K562 (cell line): Measurements from ENCODE around the gene SLC24A4. TPM values are rescaled to one million over a fixed set of nuclear protein-coding genes. Genes with fewer than 3 reads are reported as not detected.

Experiments
- ATAC-seq: fragments of 200-7000 bp; cut with Tn5 transposase; 3 replicates; pipeline ENCODE4 v1.9.1; 2020; ENCODE audit warnings: moderate library complexity
- BruUV-seq: library from RNA; stranded (reverse); fragments of 400-500 nt; replicated peaks from 2 replicates; lab custom pipeline; 2021; lab: Mats Ljungman, UMichigan
- CTCF ChIA-PET: fragments of 300-600 bp; formaldehyde crosslinking; extraction: SDS; loops from one replicate; lab custom pipeline; 2021; ENCODE audit warnings: low intra/inter-chr PET ratio; lab: Yijun Ruan, JAX
- POLR2A ChIA-PET: fragments of 300-600, 350-650 bp; sonication (Branson Sonifier 250); formaldehyde crosslinking; extraction: SDS; loops from one replicate; lab custom pipeline; 2021; ENCODE audit warnings: antibody characterized with exemption, inconsistent platforms; lab: Yijun Ruan, JAX
- DNase-seq, 4 experiments: peaks; one replicate each; pipeline versions ENCODE4 v3.0.0 to v3.0.0-alpha.2; 2011 to 2018; ENCODE audit warnings: low spot score in 3 of 4, mixed read lengths in 3 of 4; ENCODE audit errors: extremely low read depth in 1 of 4
- FAIRE-seq: peaks from 2 replicates; lab custom pipeline; 2011; peaks lifted over from hg19 to GRCh38; lab: Jason Lieb, UNC
- H2AFZ ChIP-seq: 2 replicates; pipeline ENCODE4 v1.6.0; 2011; ENCODE audit warnings: low read depth, low read length, control low read depth, inconsistent platforms
- H3K27ac ChIP-seq: fragments of 200-600 bp; 3 replicates; pipeline ENCODE4 v1.8.0; 2011; ENCODE audit warnings: low read depth, mild to moderate bottlenecking, control low read depth, inconsistent platforms, low read length, moderate library complexity, mixed read lengths; ENCODE audit errors: extremely low read depth
- H3K27me3 ChIP-seq, 2 experiments: fragments of 300-600 bp in 1 of 2; 2 replicates in 1 of 2; 3 replicates in 1 of 2; pipeline versions ENCODE4 v1.6.0 to v1.8.0; 2011; ENCODE audit warnings: inconsistent platforms in 2 of 2, low read length in 2 of 2, mild to moderate bottlenecking in 1 of 2, mixed read lengths in 1 of 2, moderate library complexity in 1 of 2; ENCODE audit not compliant: control insufficient read depth in 2 of 2, insufficient read depth in 2 of 2
- H3K36me3 ChIP-seq: fragments of 300-600 bp; 3 replicates; pipeline ENCODE4 v1.8.0; 2011; ENCODE audit warnings: mild to moderate bottlenecking, low read length, inconsistent platforms; ENCODE audit not compliant: control insufficient read depth, insufficient read depth
- H3K4me1 ChIP-seq, 2 experiments: fragments of 200-600 bp in 1 of 2; replicated peaks in 1 of 2; 2 replicates in 1 of 2; 3 replicates in 1 of 2; pipeline versions ENCODE4 v1.5.1 to v1.8.0; 2011; ENCODE audit warnings: inconsistent platforms in 2 of 2, low read length in 2 of 2, mild to moderate bottlenecking in 1 of 2, mixed read lengths in 1 of 2, moderate library complexity in 1 of 2; ENCODE audit not compliant: control insufficient read depth in 2 of 2, insufficient read depth in 2 of 2
- H3K4me2 ChIP-seq: 2 replicates; pipeline ENCODE4 v1.6.1; 2011; ENCODE audit warnings: low read length, control low read depth, inconsistent platforms, mixed read lengths; ENCODE audit not compliant: insufficient read depth
- H3K4me3 ChIP-seq: fragments of 200-600 bp; sonication (generic), shearing (Covaris generic); 2 replicates; pipeline ENCODE4 v1.5.1; 2016; ENCODE audit warnings: control low read depth, inconsistent platforms
- H3K79me2 ChIP-seq: fragments of 200-600 bp; 3 replicates; pipeline ENCODE4 v1.8.0; 2011; ENCODE audit warnings: low read length, inconsistent platforms; ENCODE audit not compliant: control insufficient read depth, insufficient read depth
- H3K9ac ChIP-seq, 2 experiments: 2 replicates each; pipeline versions ENCODE4 v1.6.0 to v1.6.1; 2011; ENCODE audit warnings: low read depth in 2 of 2, low read length in 2 of 2, control low read depth in 1 of 2, inconsistent platforms in 1 of 2, mild to moderate bottlenecking in 1 of 2, mixed read lengths in 1 of 2; ENCODE audit not compliant: insufficient read depth in 1 of 2
- H3K9me1 ChIP-seq: one replicate; pipeline ENCODE4 v1.6.0; 2011; ENCODE audit warnings: inconsistent platforms, mild to moderate bottlenecking, low read length, moderate library complexity; ENCODE audit not compliant: control insufficient read depth, insufficient read depth
- H3K9me3 ChIP-seq: replicated peaks from 2 replicates; pipeline ENCODE4 v1.5.1; 2011; ENCODE audit warnings: low read depth, low read length, inconsistent platforms; ENCODE audit not compliant: control insufficient read depth, insufficient read depth
- H4K20me1 ChIP-seq: replicated peaks from 2 replicates; pipeline ENCODE4 v1.6.1; 2011; ENCODE audit warnings: low read length, inconsistent platforms, mixed read lengths; ENCODE audit not compliant: control insufficient read depth, insufficient read depth
- BRD9 ChIP-seq: fragments of 450-650 bp; IDR thresholded peaks from 2 replicates; pipeline ENCODE4 v1.6.1; 2018; ENCODE audit warnings: low read depth; ENCODE audit not compliant: partially characterized antibody
- CSDE1 ChIP-seq, 2 experiments: fragments of 450-650 bp; IDR thresholded peaks; 2 replicates each; pipeline ENCODE4 v1.6.1; 2016; ENCODE audit warnings: mild to moderate bottlenecking in 1 of 2
- JUN ChIP-seq, 2 experiments: sonication (generic) in 1 of 2; formaldehyde crosslinking in 1 of 2; IDR thresholded peaks; 2 replicates each; pipeline versions ENCODE4 v1.6.1 to v1.8.0; 2012 to 2022; ENCODE audit warnings: borderline replicate concordance in 2 of 2, mild to moderate bottlenecking in 2 of 2, improper control_type of control experiment in 1 of 2, low read depth in 1 of 2, low read length in 1 of 2, missing genetic modification reagents in 1 of 2
- PRMT5 ChIP-seq: sonication (generic); formaldehyde crosslinking; IDR thresholded peaks from 2 replicates; pipeline ENCODE4 v1.5.0; 2020; ENCODE audit warnings: missing genetic modification reagents
- RREB1 ChIP-seq: fragments of 250-450 bp; sonication (Bioruptor Pico); IDR thresholded peaks from 2 replicates; pipeline ENCODE4 v1.4.0; 2020
- ZBTB33 ChIP-seq: sonication (generic); formaldehyde crosslinking; IDR thresholded peaks from 2 replicates; pipeline ENCODE4 v1.8.1; 2023; ENCODE audit warnings: mild to moderate bottlenecking, missing genetic modification reagents
- ZNF232 ChIP-seq: sonication (generic); formaldehyde crosslinking; IDR thresholded peaks from 2 replicates; pipeline ENCODE4 v1.8.0; 2022; ENCODE audit warnings: mild to moderate bottlenecking, missing genetic modification reagents
- ZNF311 ChIP-seq: fragments of 250-450 bp; sonication (Bioruptor Pico); IDR thresholded peaks from 2 replicates; pipeline ENCODE4 v1.4.0; 2020; ENCODE audit warnings: mild to moderate bottlenecking, moderate library complexity
- WGBS: fragments of 100-300 bp; shearing (Covaris generic); methylation state at CpG from one replicate; pipeline ENCODE4 v1.1.6; 2016; ENCODE audit warnings: low coverage, mixed read lengths; ENCODE audit not compliant: insufficient coverage; ENCODE audit errors: missing lambda C conversion rate; 5-methylcytosine and 5-hydroxymethylcytosine counted together
- in situ Hi-C: fragments of 300-500 bp; cut with MboI; formaldehyde crosslinking; loops from 4 replicates; pipeline ENCODE4 v1.15.0; 2018; ENCODE audit warnings: inconsistent platforms, mixed read lengths
- intact Hi-C: fragments of 100-400 bp; cut with micrococcal nuclease; formaldehyde crosslinking; loops from 2 replicates; pipeline ENCODE4 v1.14.2; 2022
- polyA plus RNA-seq, 8 experiments: library from polyadenylated mRNA; depleted of rRNA in 4 of 8; stranded (reverse) in 5 of 8; unstranded in 3 of 8; fragments of >200 nt; fragmentation: Nextera tagmentation in 2 of 8; fragmentation: Illumina TruSeq in 1 of 8; extraction: Ambion mirVana in 2 of 8; extraction: Trizol in 1 of 8; gene quantifications; 2 replicates each; pipeline versions ENCODE4 v1.2.1 to v1.2.3, GENCODE V29; 2011 to 2014; ENCODE audit warnings: inconsistent platforms in 1 of 8, missing spikeins in 1 of 8
- total RNA-seq, 7 experiments: library from RNA; depleted of rRNA in 6 of 7; stranded (reverse); fragments of >200 nt in 6 of 7; fragmentation: Illumina TruSeq in 2 of 7; extraction: Trizol in 2 of 7; gene quantifications; 2 replicates each; pipeline versions ENCODE4 v1.2.1 to v1.2.3, GENCODE V29; 2011 to 2021; ENCODE audit warnings: low replicate concordance in 1 of 7

SLC24A4 gene
- total and polyA plus RNA-seq, 9 of the 15 experiments (the other 6 are each of a cell fraction or from before 2014, with no cell fraction given) = not detected

GRCh38 chr14:92465353-92466055, 142.5 kb downstream of the SLC24A4 start (continued):
- TF ChIP-seq ZBTB33 (no peak), ZNF311 (CRISPR knock-in tag) (no peak), CSDE1 (IDR thresholded peaks at IDR 0.05) (no peak), PRMT5 (CRISPR knock-in tag) (no peak)
- TF ChIP-seq, all 486 proteins: peak for 0

GRCh38 chr14:92466059-92466458, 143.1 kb downstream of the SLC24A4 start:
- intact Hi-C loops = no loop called here
- in situ Hi-C loops = no loop called here
- POLR2A ChIA-PET = interaction anchor here (0.6 kb wide), 1 partner anchor 158 kb away, joined by 3 read pairs; no protein-coding TSS in a partner anchor
- no peaks in the 10 kb centered on the region for H3K79me2 ChIP-seq
- no peaks in the 10 kb centered on the region for H3K9me1 ChIP-seq
- 0% methylated on average over 3 of the region's 3 CpGs for WGBS
- H3K4me2 ChIP-seq = no peak overlapping the region
- BruUV-seq = no TSS peak
- no peaks in the 10 kb centered on the region for H3K4me1 ChIP-seq
- no peaks in the 10 kb centered on the region for H4K20me1 ChIP-seq
- H3K4me3 ChIP-seq = no peak overlapping the region
- no peaks in the 10 kb centered on the region for H3K36me3 ChIP-seq
- ATAC-seq (no peak), DNase-seq (no peak), FAIRE-seq (no peak)
- peaks cover 5 to 16% of the 10 kb centered on the region in 2 experiments; a peak in 3 of 5 replicates for H3K27me3 ChIP-seq
- no peaks in the 10 kb centered on the region for H3K9me3 ChIP-seq
- CTCF ChIA-PET = no interaction called here
- H2AFZ ChIP-seq = no peak overlapping the region
- H3K27ac ChIP-seq = no peak overlapping the region
- no peak overlapping the region for H3K9ac ChIP-seq
- TF ChIP-seq ZNF232 (CRISPR knock-in tag) (no peak), BRD9 (no peak), RREB1 (CRISPR knock-in tag) (no peak), JUN (IDR thresholded peaks at IDR 0.05; ENCODE audit: borderline replicate concordance, low read depth, low read length) (no peak), JUN (CRISPR knock-in tag; IDR thresholded peaks at IDR 0.05; ENCODE audit: borderline replicate concordance) (no peak)
